HEK293 (cell line): ENCODE data around the gene DGKD.

Experiments used
- CTCF ChIA-PET: fragments of 350-600 bp; formaldehyde crosslinking; extraction: SDS; loops from one replicate; lab custom pipeline; 2021; ENCODE audit warnings: antibody characterized with exemption; lab: Yijun Ruan, JAX
- POLR2A ChIA-PET: fragments of 300-600 bp; formaldehyde crosslinking; extraction: SDS; loops from one replicate; lab custom pipeline; 2020; ENCODE audit warnings: antibody characterized with exemption, inconsistent platforms; lab: Yijun Ruan, JAX
- H3K27ac ChIP-seq: fragments of 200-500 bp; sonication (Bioruptor generic); 2 replicates; pipeline ENCODE4 v1.5.1; 2014; ENCODE audit warnings: low read depth, low read length, control low read depth, inconsistent platforms; ENCODE audit errors: extremely low read depth
- H3K36me3 ChIP-seq, 2 experiments: fragments of 200-500 bp in 1 of 2; sonication (Bioruptor generic) in 1 of 2; 1 replicate in 1 of 2; 2 replicates in 1 of 2; pipeline ENCODE4 v1.5.1; 2014 to 2017; ENCODE audit warnings: inconsistent platforms in 2 of 2, low read length in 2 of 2; ENCODE audit not compliant: control insufficient read depth in 2 of 2, insufficient read depth in 1 of 2
- H3K4me1 ChIP-seq: fragments of 200-500 bp; sonication (Bioruptor generic); 2 replicates; pipeline ENCODE4 v1.5.1; 2014; ENCODE audit warnings: mild to moderate bottlenecking, low read length, inconsistent platforms; ENCODE audit not compliant: control insufficient read depth, insufficient read depth
- H3K4me3 ChIP-seq: 2 replicates; pipeline ENCODE4 v1.5.1; 2011; ENCODE audit warnings: low read depth, mild to moderate bottlenecking, control low read depth, low read length, moderate library complexity
- H3K9me3 ChIP-seq: fragments of 200-500 bp; sonication (Bioruptor generic); 2 replicates; pipeline ENCODE4 v1.5.1; 2014; ENCODE audit warnings: low read depth, low read length, inconsistent platforms; ENCODE audit not compliant: control insufficient read depth, insufficient read depth
- AEBP2 ChIP-seq: fragments of 450-650 bp; formaldehyde crosslinking; IDR thresholded peaks from 2 replicates; pipeline ENCODE4 v1.5.1; 2016; ENCODE audit warnings: missing biosample characterization, missing genetic modification characterization, borderline replicate concordance
- EGR2 ChIP-seq: fragments of 450-650 bp; formaldehyde crosslinking; IDR thresholded peaks from 2 replicates; pipeline ENCODE4 v1.5.1; 2016; ENCODE audit warnings: low read depth, missing biosample characterization, missing genetic modification characterization
- GLI2 ChIP-seq: fragments of 450-650 bp; formaldehyde crosslinking; IDR thresholded peaks from 2 replicates; pipeline ENCODE4; 2017; ENCODE audit warnings: missing biosample characterization, missing genetic modification characterization, low read depth, borderline replicate concordance
- KLF10 ChIP-seq: fragments of 450-650 bp; IDR thresholded peaks from 2 replicates; pipeline ENCODE4 v1.5.1; 2018; ENCODE audit warnings: missing biosample characterization, mild to moderate bottlenecking, missing genetic modification characterization
- PRDM1 ChIP-seq: fragments of 450-650 bp; formaldehyde crosslinking; IDR thresholded peaks from 2 replicates; pipeline ENCODE4; 2016; ENCODE audit warnings: missing biosample characterization, missing genetic modification characterization
- SCRT2 ChIP-seq: fragments of 450-650 bp; formaldehyde crosslinking; IDR thresholded peaks from 2 replicates; pipeline ENCODE4 v1.5.1; 2016; ENCODE audit warnings: missing biosample characterization, missing genetic modification characterization
- SETDB1 ChIP-seq: IDR thresholded peaks from one replicate; pipeline ENCODE4 v1.6.1; 2017; ENCODE audit warnings: mild to moderate bottlenecking, low read length, moderate library complexity, mixed read lengths; ENCODE audit not compliant: insufficient read length
- TCF7L2 ChIP-seq: IDR thresholded peaks from 2 replicates; pipeline ENCODE4 v1.6.1; 2011; ENCODE audit warnings: low read depth, mild to moderate bottlenecking, inconsistent platforms, low read length, moderate library complexity, borderline replicate concordance
- TRIM28 ChIP-seq: IDR thresholded peaks from 2 replicates; pipeline ENCODE4 v1.6.1; 2011; ENCODE audit warnings: low read length, control low read depth, borderline replicate concordance
- YY2 ChIP-seq: fragments of 450-650 bp; formaldehyde crosslinking; IDR thresholded peaks from 2 replicates; pipeline ENCODE4 v1.5.1; 2016; ENCODE audit warnings: missing biosample characterization, missing genetic modification characterization
- ZBTB21 ChIP-seq: fragments of 450-650 bp; formaldehyde crosslinking; IDR thresholded peaks from 2 replicates; pipeline ENCODE4 v1.5.1; 2017; ENCODE audit warnings: missing biosample characterization, missing genetic modification characterization
- ZFP37 ChIP-seq: fragments of 450-650 bp; formaldehyde crosslinking; IDR thresholded peaks from 2 replicates; pipeline ENCODE4 v1.5.1; 2016; ENCODE audit warnings: missing biosample characterization, missing genetic modification characterization
- ZNF10 ChIP-seq: fragments of 450-650 bp; formaldehyde crosslinking; IDR thresholded peaks from 2 replicates; pipeline ENCODE4 v1.5.1; 2017; ENCODE audit warnings: missing biosample characterization, missing genetic modification characterization
- ZNF140 ChIP-seq: fragments of 450-650 bp; formaldehyde crosslinking; IDR thresholded peaks from 2 replicates; pipeline ENCODE4 v1.5.1; 2016; ENCODE audit warnings: missing biosample characterization, missing genetic modification characterization
- ZNF157 ChIP-seq: fragments of 450-650 bp; formaldehyde crosslinking; IDR thresholded peaks from 2 replicates; pipeline ENCODE4 v1.5.1; 2016; ENCODE audit warnings: missing biosample characterization, missing genetic modification characterization
- ZNF175 ChIP-seq: fragments of 450-650 bp; formaldehyde crosslinking; IDR thresholded peaks from 2 replicates; pipeline ENCODE4 v1.5.1; 2016; ENCODE audit warnings: missing biosample characterization, missing genetic modification characterization
- ZNF211 ChIP-seq: fragments of 450-650 bp; formaldehyde crosslinking; IDR thresholded peaks from 2 replicates; pipeline ENCODE4 v1.5.1; 2016; ENCODE audit warnings: low read depth, missing biosample characterization, missing genetic modification characterization
- ZNF302 ChIP-seq: fragments of 450-650 bp; formaldehyde crosslinking; IDR thresholded peaks from 2 replicates; pipeline ENCODE4 v1.5.1; 2016; ENCODE audit warnings: missing biosample characterization, missing genetic modification characterization, low read depth
- ZNF324 ChIP-seq: fragments of 450-650 bp; formaldehyde crosslinking; IDR thresholded peaks from 2 replicates; pipeline ENCODE4 v1.5.1; 2016; ENCODE audit warnings: missing biosample characterization, missing genetic modification characterization
- ZNF37A ChIP-seq: fragments of 450-650 bp; IDR thresholded peaks from 2 replicates; pipeline ENCODE4 v1.5.1; 2018; ENCODE audit warnings: missing biosample characterization, missing genetic modification characterization
- ZNF449 ChIP-seq: fragments of 450-650 bp; formaldehyde crosslinking; IDR thresholded peaks from 2 replicates; pipeline ENCODE4 v1.5.1; 2017; ENCODE audit warnings: missing biosample characterization, mild to moderate bottlenecking, missing genetic modification characterization, moderate library complexity
- ZNF521 ChIP-seq: fragments of 450-650 bp; formaldehyde crosslinking; IDR thresholded peaks from 2 replicates; pipeline ENCODE4 v1.5.1; 2017; ENCODE audit warnings: missing biosample characterization, mild to moderate bottlenecking, missing genetic modification characterization
- ZNF548 ChIP-seq: fragments of 450-650 bp; formaldehyde crosslinking; IDR thresholded peaks from 2 replicates; pipeline ENCODE4 v1.5.1; 2016; ENCODE audit warnings: missing biosample characterization, missing genetic modification characterization
- ZNF558 ChIP-seq: fragments of 450-650 bp; formaldehyde crosslinking; IDR thresholded peaks from 2 replicates; pipeline ENCODE4 v1.5.1; 2016; ENCODE audit warnings: missing biosample characterization, missing genetic modification characterization
- ZNF561 ChIP-seq: fragments of 450-650 bp; IDR thresholded peaks from 2 replicates; pipeline ENCODE4 v1.5.1; 2018; ENCODE audit warnings: missing biosample characterization, missing genetic modification characterization, borderline replicate concordance
- ZNF580 ChIP-seq: fragments of 450-650 bp; formaldehyde crosslinking; IDR thresholded peaks from 2 replicates; pipeline ENCODE4 v1.5.1; 2016; ENCODE audit warnings: missing biosample characterization, missing genetic modification characterization
- ZNF600 ChIP-seq: fragments of 450-650 bp; formaldehyde crosslinking; IDR thresholded peaks from 2 replicates; pipeline ENCODE4 v1.5.1; 2016; ENCODE audit warnings: missing biosample characterization, missing genetic modification characterization
- ZNF654 ChIP-seq: fragments of 450-650 bp; formaldehyde crosslinking; IDR thresholded peaks from 2 replicates; pipeline ENCODE4 v1.5.1; 2016; ENCODE audit warnings: low read depth, missing biosample characterization, missing genetic modification characterization
- ZNF660 ChIP-seq: fragments of 450-650 bp; IDR thresholded peaks from 2 replicates; pipeline ENCODE4 v1.5.1; 2018; ENCODE audit warnings: missing biosample characterization, mild to moderate bottlenecking, missing genetic modification characterization
- ZNF664 ChIP-seq: fragments of 450-650 bp; formaldehyde crosslinking; IDR thresholded peaks from 2 replicates; pipeline ENCODE4 v1.5.1; 2016; ENCODE audit warnings: missing biosample characterization, missing genetic modification characterization
- ZNF677 ChIP-seq: fragments of 450-650 bp; IDR thresholded peaks from 2 replicates; pipeline ENCODE4 v1.5.0; 2018; ENCODE audit warnings: missing biosample characterization, mild to moderate bottlenecking, missing genetic modification characterization, moderate library complexity
- ZXDB ChIP-seq: fragments of 450-650 bp; formaldehyde crosslinking; IDR thresholded peaks from 2 replicates; pipeline ENCODE4 v1.5.1; 2016; ENCODE audit warnings: missing biosample characterization, missing genetic modification characterization

The DGKD gene

GRCh38 chr2:233424154-233424951 lies 70.1 kb downstream of the DGKD start:
- ChIA-PET CTCF (no interaction called here), POLR2A (no interaction called here)
- Histone ChIP-seq H3K9me3 (no peaks in the 10 kb centered on the region), H3K4me1 (peaks cover 6% of the 10 kb centered on the region; the same call in 1 of the 2 replicates), H3K36me3 (no peaks in the 10 kb centered on the region), H3K27ac (no peak overlapping the region), H3K4me3 (no peak overlapping the region)
- TF ChIP-seq ZFP37, result no peak
- no peak for TF ChIP-seq ZNF37A (tag by site-specific recombination)
- no peak for TF ChIP-seq ZNF558 (tag by site-specific recombination)
- no peak for TF ChIP-seq ZNF677 (tag by site-specific recombination)
- no peak for TF ChIP-seq ZNF449 (tag by site-specific recombination)
- TF ChIP-seq SCRT2 (tag by site-specific recombination), result no peak
- no peak for TF ChIP-seq ZNF157 (tag by site-specific recombination)
- TF ChIP-seq ZNF664 (tag by site-specific recombination), result no peak
- no peak for TF ChIP-seq YY2 (tag by site-specific recombination)
- TF ChIP-seq ZNF324 (tag by site-specific recombination), result no peak
- no peak for TF ChIP-seq ZNF654 (tag by site-specific recombination)
- TF ChIP-seq AEBP2 (tag by site-specific recombination), result no peak
- no peak for TF ChIP-seq ZNF211
- TF ChIP-seq ZNF660 (tag by site-specific recombination), result no peak
- no peak for TF ChIP-seq ZNF10 (tag by site-specific recombination)
- no peak for TF ChIP-seq ZNF302 (tag by site-specific recombination)
- no peak for TF ChIP-seq ZNF521 (tag by site-specific recombination)
- TF ChIP-seq ZNF548, result no peak
- no peak for TF ChIP-seq TCF7L2

GRCh38 chr2:233426619-233427342 lies 72.5 kb downstream of the DGKD start:
- POLR2A ChIA-PET, result no interaction called here
- CTCF ChIA-PET, result interaction anchor here (0.6 to 1.1 kb wide), 3 partner anchors 16 to 102 kb away, joined by 3 to 4 read pairs (median 4); no protein-coding TSS in a partner anchor
- TF ChIP-seq EGR2 (tag by site-specific recombination), result 0 out of 2 replicates have a peak, but pooled peaks have one; percentile 6
- TF ChIP-seq ZNF140 (tag by site-specific recombination), result 0 out of 2 replicates have a peak, but pooled peaks have one; percentile 24
- peak; percentile 33; the same call in 1 of the 2 replicates for TF ChIP-seq TRIM28
- no peak for TF ChIP-seq ZNF600
- no peak for TF ChIP-seq KLF10 (tag by site-specific recombination)
- TF ChIP-seq ZNF580 (tag by site-specific recombination), result no peak
- TF ChIP-seq ZBTB21 (tag by site-specific recombination), result no peak
- TF ChIP-seq ZNF175, result no peak
- TF ChIP-seq ZNF561 (tag by site-specific recombination), result no peak
- no peak for TF ChIP-seq GLI2 (tag by site-specific recombination)
- TF ChIP-seq ZXDB (tag by site-specific recombination), result no peak
- no peak for TF ChIP-seq AEBP2 (tag by site-specific recombination)
- peak; percentile 80 for TF ChIP-seq SETDB1
- no peak for TF ChIP-seq PRDM1 (tag by site-specific recombination)

More at GRCh38 chr2:233426619-233427342, 72.5 kb downstream of the DGKD start:
- H3K4me3 ChIP-seq, result no peak overlapping the region
- H3K4me1 ChIP-seq, result peaks cover under 1% of the 10 kb centered on the region; the same call in 1 of the 2 replicates
- no peaks in the 10 kb centered on the region for H3K36me3 ChIP-seq
- no peak overlapping the region for H3K27ac ChIP-seq
- no peaks in the 10 kb centered on the region for H3K9me3 ChIP-seq
